NCI-H1417 treated with DMSO at 0.1 percent for 48 hours (cell line): ENCODE data around the gene NDUFB11.
"Not testable (repeated sequence)": the region's sequence is repeated elsewhere in the genome, so short reads cannot be mapped to it uniquely, and the experiment has no call there.

ENCODE experiments used
- DNase-seq: peaks from one replicate; lab custom pipeline; 2025; lab: John Stamatoyannopoulos, UW

Gene NDUFB11

DNA sequence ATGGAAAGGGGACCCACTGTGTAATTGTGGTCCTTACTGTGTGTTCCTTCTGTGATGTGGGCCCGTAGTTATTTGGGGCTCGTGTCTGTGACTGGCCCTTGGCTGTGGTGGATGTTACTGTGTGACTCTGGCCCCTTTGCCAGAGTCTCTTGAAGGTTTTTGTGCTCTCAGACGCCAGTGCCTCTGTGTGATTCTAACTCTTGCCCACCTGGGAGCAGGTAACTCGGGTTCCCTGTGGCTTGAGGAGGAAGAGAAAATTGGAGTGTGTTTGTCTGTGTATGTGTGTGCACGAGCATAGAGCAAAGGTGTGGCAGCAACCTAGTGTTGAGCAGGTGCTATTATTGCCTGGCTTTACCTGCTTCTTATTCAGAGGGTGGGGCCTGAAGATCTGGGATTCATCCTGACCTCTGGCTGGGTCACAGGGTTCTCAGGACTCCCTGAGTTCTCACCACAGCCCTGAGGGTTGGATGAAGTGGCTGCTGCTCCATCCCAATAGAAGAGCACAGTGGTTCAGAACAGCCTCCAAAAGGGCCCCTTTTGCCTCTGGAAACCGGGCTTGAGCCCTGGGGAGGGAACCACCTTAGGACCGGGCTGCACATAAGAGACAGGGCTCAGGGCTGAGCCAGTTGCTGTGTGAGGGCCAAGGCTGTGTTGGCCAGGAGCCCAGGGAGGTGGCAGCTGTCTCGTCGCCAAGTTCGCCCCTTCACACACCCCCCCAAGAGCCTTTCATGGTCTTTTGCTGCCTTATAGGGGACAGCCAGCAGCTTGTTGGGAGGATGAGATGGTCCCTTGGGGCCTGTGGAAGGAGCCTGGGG is 1.8 kb upstream of the NDUFB11 start:
- no peak for DNase-seq

GRCh38 chrX:47145395-47146120 is 1.1 kb upstream of the NDUFB11 start:
- DNase-seq: no peak

DNA sequence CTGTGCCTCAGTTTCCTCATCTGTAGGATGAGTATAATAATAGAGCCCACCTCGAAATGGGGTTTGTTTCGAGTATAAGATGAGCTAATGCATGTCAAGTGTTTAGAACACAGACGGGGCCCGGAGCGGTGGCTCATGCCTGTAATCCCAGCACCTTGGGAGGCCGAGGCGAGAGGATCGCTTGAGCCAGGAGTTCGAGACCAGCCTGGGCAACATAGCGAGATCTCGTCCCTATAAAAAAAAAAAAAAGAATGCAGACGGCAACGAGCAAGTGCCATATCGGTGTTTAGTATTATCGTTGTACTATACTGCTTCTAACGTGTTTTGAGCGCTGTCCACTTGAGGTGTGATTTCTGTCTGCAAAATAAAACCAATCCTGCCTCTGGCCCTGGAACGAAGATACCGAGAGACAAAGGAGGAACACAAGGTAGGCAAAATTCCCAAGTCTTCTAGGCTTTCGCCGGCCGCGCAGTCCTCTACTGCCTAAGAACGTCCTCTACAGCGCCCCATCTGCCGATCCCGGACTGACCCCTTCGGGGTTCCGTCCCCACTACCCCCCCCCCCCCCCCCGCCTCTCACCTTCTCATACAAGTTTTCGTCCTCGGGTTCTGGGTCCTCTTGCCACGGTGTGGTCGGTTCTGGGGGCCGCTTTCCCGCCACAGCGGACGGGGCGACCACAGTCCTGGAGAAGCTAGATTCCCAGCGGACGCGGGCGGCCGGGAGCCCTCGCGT is 442 bp downstream of the NDUFB11 start:
- no peak for DNase-seq

DNA sequence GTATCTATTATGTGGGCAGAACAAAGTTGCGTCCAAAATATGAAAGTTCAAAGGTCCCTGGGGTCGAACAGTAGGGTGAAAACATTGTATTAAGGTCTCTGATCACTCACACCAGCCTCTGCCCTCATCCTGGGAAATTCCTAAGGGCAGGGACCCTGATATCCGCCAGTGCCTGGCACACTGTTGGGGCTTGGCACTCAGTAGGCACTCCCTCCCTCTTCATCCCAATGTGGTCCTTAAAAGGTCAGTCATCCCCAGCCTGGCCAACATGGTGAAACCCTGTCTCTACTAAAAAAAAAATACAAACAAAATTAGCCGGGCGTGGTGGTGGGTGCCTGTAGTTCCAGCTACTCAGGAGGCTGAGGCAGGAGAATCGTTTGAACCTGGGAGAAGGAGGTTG is 6.3 kb downstream of the NDUFB11 start:
- no peak for DNase-seq

- not testable (repeated sequence) for DNase-seq
These were observed 8.9 kb downstream of the NDUFB11 start for GRCh38 chrX:47135650-47136049.

- DNase-seq: no peak
These were observed 11.0 kb downstream of the NDUFB11 start for GRCh38 chrX:47133493-47133892.

DNA sequence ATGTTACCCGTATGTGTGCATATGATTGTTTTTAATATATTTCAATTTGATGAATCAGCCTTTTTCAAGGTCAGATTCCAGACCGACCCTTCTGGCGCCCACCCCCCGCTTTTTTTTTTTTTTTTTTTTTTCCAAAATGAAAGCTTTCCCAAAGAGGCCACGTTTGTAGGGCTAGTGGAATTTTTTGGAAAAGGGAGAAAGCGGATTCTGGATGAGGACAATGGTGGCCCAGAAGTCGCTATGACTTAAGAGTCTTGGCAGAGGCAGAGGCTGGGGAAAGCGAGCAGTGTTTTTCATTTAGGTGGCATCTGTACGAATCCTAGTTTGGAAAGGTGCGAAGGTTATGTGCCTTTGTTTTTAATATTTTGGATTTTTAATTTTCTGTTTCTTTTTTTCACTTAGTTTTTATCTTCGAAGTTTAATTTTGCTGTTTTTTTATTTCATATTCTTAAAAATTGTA is 14.6 kb downstream of the NDUFB11 start:
- no peak for DNase-seq

- peak; percentile 92 for DNase-seq
These were observed 15.2 kb downstream of the NDUFB11 start for GRCh38 chrX:47129157-47129898.

- DNase-seq: not testable (repeated sequence)
These were observed 20.0 kb downstream of the NDUFB11 start for GRCh38 chrX:47124466-47124865.

DNA sequence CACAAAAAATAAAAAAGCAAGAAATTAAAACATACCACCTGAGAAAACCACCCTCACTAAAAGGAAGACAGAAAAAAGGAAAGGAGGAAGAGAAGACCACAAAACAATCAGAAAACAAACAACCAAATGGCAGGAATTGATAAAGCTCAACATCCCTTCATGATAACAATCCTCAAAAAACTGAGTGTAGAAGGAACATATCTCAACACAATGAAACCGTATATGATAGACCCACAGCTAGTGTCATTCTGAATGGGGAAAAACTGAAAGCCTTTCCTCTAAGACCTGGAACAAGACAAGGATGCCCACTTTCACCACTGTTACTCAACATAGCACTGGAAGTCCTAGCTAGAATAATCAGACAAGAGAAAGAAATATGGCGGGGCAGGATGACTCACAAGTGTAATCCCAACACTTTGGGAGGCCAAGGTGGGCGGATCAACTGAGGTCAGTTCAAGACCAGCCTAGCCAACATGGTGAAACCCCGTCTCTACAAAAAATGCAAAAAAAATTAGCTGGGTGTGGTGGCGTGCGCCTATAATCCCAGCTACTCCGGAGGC is 27.9 kb downstream of the NDUFB11 start:
- not testable (repeated sequence) for DNase-seq

DNA sequence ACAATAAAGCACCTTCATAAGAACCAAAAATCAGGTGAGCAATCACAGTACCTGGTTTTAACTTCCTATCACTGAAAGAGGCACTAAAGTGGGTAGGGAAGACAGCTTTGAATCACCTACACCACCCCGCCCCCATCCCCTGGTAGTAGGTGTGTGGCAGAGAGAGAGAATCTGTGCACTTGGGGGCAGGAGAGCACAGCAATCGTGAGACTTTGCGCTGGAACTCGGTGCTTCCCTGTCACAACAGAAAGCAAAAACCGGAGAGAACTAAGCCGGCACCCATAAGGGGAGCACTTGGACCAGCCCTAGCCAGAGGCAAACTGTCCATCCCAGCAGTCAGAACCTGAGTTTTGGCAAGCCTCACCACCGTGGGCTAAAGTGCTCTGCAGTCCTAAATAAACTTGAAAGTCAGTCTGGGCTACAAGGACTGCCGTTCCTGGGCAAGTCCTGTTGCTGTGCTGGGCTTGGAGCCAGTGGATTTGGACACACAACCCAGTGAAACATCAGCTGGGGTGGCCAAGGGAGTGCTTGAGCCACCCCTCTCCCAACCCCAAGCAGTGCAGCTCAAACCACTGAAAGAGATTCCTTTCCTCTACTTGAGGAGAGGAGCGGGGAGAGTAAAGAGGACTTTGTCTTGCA is 32.1 kb downstream of the NDUFB11 start:
- no peak for DNase-seq

- DNase-seq: not testable (repeated sequence)
These were observed 33.4 kb downstream of the NDUFB11 start for GRCh38 chrX:47110936-47111615.

DNA sequence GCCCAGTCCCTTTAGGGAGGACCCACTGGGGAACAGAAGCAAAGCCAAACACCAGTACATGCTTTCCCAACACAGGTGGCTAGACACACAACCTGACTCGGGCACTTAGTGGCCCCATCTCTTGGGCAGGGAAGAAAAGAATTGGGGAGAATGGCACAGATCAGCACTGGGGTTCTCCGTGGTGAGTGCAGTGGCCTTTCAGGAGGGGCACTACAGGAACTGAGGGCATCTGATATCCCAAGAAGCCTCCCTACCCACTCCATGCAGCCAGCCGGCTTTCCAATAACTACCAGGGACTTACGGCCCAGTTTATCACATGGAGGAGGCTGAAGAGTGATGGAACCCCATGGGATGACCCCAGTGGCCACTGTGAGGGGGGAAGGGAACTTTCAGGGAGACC is 43.3 kb downstream of the NDUFB11 start:
- DNase-seq: no peak

- no peak for DNase-seq
These were observed 46.0 kb downstream of the NDUFB11 start for GRCh38 chrX:47098338-47099094.

DNA sequence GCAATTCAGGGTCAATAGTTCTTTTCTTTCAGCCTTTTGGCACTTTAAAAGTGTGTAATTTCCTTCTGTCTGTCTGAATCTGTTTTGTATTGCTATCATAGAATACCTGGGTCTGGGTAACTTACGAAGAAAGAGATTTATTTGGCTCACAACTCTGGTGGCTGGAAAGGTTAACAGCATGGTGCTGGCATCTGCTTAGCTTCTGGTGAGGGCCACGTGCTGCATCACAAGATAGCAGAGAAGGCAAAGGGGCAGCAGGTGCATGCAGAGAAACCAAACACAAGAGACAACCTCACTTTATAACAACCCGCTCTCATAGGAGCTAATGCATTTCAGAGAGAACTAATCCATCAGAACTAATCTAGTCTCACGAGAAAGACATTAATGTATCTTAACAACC is 47.5 kb downstream of the NDUFB11 start:
- DNase-seq: no peak

GRCh38 chrX:47093860-47094259 is 50.6 kb downstream of the NDUFB11 start:
- no peak for DNase-seq

DNA sequence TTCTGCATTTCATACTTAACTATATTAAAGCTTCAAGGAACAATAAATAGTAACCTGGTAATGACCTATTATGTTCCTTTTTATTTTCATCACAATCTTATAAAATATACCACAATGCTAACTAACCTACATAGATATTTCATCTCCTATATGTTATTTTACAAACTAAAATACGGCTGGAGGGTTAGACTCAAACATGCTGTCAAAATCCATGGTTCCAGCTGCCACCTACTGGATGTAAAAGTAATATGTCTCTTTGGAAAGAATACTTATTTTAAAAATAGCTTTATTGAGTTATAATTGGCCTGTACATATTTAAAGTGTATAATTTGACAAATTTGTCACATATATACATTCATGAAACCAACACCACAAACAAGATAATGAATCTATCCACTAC is 51.3 kb downstream of the NDUFB11 start:
- no peak for DNase-seq
